ENCODE measurements around the gene LILRB5. TPM values are rescaled to one million over a fixed set of nuclear protein-coding genes. Genes with fewer than 3 reads are reported as not detected.

Gene LILRB5
- total RNA-seq, 1 experiment from 2014 or later, result not detected

DNA sequence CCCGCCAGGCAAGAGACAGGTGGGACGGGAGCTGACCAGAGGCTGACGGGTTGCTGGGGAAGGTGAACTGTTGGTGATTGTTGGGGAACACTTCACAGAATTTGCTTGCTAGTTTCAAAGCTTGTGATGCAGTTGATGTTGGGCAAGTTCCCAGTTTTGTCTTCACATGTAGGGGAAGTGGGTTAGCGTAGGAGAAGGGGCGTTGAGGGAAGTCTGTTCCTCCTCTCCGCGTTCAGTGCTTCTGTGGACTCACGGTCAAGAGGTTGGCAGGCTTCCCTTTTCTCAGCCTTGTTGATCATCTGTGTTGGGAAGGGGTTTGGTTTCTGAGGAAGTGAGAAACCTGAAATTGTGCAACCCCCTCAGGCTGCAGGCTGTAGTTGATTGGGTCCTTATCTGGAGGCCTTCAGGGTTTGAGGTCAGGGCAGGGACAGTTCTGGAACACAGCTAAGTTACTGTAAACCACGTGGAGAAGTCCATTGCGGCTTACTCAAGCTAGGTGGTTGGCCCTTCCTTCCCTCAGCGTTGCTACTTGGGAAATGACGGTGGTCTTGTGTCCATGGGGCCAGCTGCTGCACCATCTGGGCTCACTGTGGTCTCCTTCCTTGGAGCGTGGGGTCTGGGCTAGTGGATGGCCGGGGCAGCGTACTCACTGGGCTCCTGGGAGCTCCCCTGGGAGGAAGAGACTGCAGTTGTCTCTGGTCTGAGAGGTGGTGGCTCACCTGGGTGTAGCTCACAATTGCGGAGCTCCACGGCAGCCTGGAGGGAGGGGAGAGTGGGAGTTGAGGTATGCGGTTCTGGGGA, 48.9 kb downstream of the LILRB5 start:
- H3K79me2 ChIP-seq (ENCODE audit: insufficient read depth, low read length), result peaks cover 49% of the 10 kb centered on the region
- no TSS peak for BruUV-seq (replicated peaks)
- POLR2A ChIA-PET, result interaction anchor here (1.0 kb wide), 1 partner anchor 17 kb away, joined by 3 read pairs; the partner anchor contains the start of gene TSEN34

DNA sequence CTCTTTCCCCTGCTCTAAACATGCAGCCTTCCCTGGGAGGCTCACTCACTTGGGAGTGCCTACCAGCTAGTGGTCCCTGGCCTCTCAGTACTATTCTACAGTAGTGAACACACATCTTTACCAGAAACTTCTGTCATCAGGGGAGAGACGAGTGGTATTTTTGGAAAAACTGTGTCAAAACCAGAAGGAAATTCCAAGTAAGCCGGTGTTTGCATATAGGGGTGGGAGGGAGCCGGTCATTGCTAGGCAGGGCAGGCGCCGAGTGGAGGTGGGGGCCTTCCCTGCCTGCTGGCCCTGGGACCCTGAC, 49.4 kb downstream of the LILRB5 start:
- H3K4me3 ChIP-seq (replicated peaks in 1 of 2; ENCODE audit: low read depth in 1 of 2, low read length in 2 of 2), result no peak overlapping the region
- H3K9me2 ChIP-seq (ENCODE audit: insufficient read depth), result no peaks in the 10 kb centered on the region
- no peaks in the 10 kb centered on the region for H3K27me3 ChIP-seq (ENCODE audit: insufficient read depth, low read length)
- TF ChIP-seq, protein P1, sequence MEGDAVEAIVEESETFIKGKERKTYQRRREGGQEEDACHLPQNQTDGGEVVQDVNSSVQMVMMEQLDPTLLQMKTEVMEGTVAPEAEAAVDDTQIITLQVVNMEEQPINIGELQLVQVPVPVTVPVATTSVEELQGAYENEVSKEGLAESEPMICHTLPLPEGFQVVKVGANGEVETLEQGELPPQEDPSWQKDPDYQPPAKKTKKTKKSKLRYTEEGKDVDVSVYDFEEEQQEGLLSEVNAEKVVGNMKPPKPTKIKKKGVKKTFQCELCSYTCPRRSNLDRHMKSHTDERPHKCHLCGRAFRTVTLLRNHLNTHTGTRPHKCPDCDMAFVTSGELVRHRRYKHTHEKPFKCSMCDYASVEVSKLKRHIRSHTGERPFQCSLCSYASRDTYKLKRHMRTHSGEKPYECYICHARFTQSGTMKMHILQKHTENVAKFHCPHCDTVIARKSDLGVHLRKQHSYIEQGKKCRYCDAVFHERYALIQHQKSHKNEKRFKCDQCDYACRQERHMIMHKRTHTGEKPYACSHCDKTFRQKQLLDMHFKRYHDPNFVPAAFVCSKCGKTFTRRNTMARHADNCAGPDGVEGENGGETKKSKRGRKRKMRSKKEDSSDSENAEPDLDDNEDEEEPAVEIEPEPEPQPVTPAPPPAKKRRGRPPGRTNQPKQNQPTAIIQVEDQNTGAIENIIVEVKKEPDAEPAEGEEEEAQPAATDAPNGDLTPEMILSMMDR (IDR thresholded peaks at IDR 0.05 in 2 of 3, conservative IDR thresholded peaks at IDR 0.05 in 1 of 3; ENCODE audit: borderline replicate concordance in 1 of 3, insufficient read depth in 1 of 3, low read depth in 2 of 3, low read length in 2 of 3), result no peak
- TF ChIP-seq, protein P2, sequence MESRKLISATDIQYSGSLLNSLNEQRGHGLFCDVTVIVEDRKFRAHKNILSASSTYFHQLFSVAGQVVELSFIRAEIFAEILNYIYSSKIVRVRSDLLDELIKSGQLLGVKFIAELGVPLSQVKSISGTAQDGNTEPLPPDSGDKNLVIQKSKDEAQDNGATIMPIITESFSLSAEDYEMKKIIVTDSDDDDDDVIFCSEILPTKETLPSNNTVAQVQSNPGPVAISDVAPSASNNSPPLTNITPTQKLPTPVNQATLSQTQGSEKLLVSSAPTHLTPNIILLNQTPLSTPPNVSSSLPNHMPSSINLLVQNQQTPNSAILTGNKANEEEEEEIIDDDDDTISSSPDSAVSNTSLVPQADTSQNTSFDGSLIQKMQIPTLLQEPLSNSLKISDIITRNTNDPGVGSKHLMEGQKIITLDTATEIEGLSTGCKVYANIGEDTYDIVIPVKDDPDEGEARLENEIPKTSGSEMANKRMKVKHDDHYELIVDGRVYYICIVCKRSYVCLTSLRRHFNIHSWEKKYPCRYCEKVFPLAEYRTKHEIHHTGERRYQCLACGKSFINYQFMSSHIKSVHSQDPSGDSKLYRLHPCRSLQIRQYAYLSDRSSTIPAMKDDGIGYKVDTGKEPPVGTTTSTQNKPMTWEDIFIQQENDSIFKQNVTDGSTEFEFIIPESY (IDR thresholded peaks at IDR 0.05; ENCODE audit: extremely low read depth, insufficient replicate concordance, low read length), result no peak
- ChIA-PET RAD21 (ENCODE audit: low non-redundant PET in 1 of 2, low total read pairs in 2 of 2, uncharacterized antibody in 2 of 2, unreplicated experiment in 2 of 2) (no interaction called here), POLR2A (interaction anchor here (1.0 kb wide), 1 partner anchor 17 kb away, joined by 3 read pairs; the partner anchor contains the start of gene TSEN34), CTCF (no interaction called here)
- intact Hi-C loops (cut with micrococcal nuclease), result no loop called here
- H3K9me3 ChIP-seq (ENCODE audit: control insufficient read depth in 1 of 2, insufficient read depth in 1 of 2, low read depth in 1 of 2, low read length in 2 of 2), result no peaks in the 10 kb centered on the region
- no TSS peak for BruUV-seq (replicated peaks)
- peaks cover 43 to 56% of the 10 kb centered on the region in 2 experiments for H3K36me3 ChIP-seq (ENCODE audit: control insufficient read depth in 1 of 2, insufficient read depth in 2 of 2, low read length in 2 of 2)
- H2AFZ ChIP-seq (ENCODE audit: low read depth, low read length, poor library complexity, severe bottlenecking), result no peak overlapping the region
- H3K9ac ChIP-seq (ENCODE audit: low read length), result peak overlapping the region; percentile 1; the same call in 1 of the 2 replicates
- DNase-seq (ENCODE audit: low read depth, low spot score), result no peak
- peaks cover 13 to 52% of the 10 kb centered on the region in 2 experiments for H3K4me1 ChIP-seq (ENCODE audit: control insufficient read depth in 1 of 2, insufficient read depth in 2 of 2, low read length in 2 of 2)
- H3K27ac ChIP-seq (ENCODE audit: low read depth, low read length), result 0 out of 2 replicates have a peak overlapping the region, but pooled peaks have one; percentile 18
- H4K20me1 ChIP-seq (ENCODE audit: insufficient read depth), result peaks cover 61% of the 10 kb centered on the region; the same call in 1 of the 2 replicates
- no peak for ATAC-seq
- no peak overlapping the region for H3K4me2 ChIP-seq (ENCODE audit: low read length)
- H3K79me2 ChIP-seq (ENCODE audit: insufficient read depth, low read length), result peaks cover 54% of the 10 kb centered on the region

More for the DNA sequence above, 48.9 kb downstream of the LILRB5 start:
- TF ChIP-seq ZFX (IDR thresholded peaks at IDR 0.05), result no peak
- TF ChIP-seq SIN3A (IDR thresholded peaks at IDR 0.05; ENCODE audit: low read depth), result peak; percentile 59
- no peak for TF ChIP-seq EZH2phosphoT487 (IDR thresholded peaks at IDR 0.05; ENCODE audit: borderline replicate concordance)
- TF ChIP-seq POLR2A (IDR thresholded peaks at IDR 0.05; ENCODE audit: borderline replicate concordance, extremely low read depth, insufficient read depth, insufficient read length), result peak; percentile 17
- peak; percentile 30; the same call in 1 of the 2 replicates for TF ChIP-seq JUND (IDR thresholded peaks at IDR 0.05)
- TF ChIP-seq, protein P2 (IDR thresholded peaks at IDR 0.05; ENCODE audit: extremely low read depth, insufficient replicate concordance, low read length), result no peak
- CTCF ChIA-PET, result no interaction called here
- ATAC-seq, result peak; percentile 37
- Histone ChIP-seq H3K9me2 (ENCODE audit: insufficient read depth) (no peaks in the 10 kb centered on the region), H3K9me3 (ENCODE audit: control insufficient read depth in 1 of 2, insufficient read depth in 1 of 2, low read depth in 1 of 2, low read length in 2 of 2) (no peaks in the 10 kb centered on the region), H3K9ac (ENCODE audit: low read length) (peak overlapping the region; percentile 1; the same call in 1 of the 2 replicates), H3K36me3 (ENCODE audit: control insufficient read depth in 1 of 2, insufficient read depth in 2 of 2, low read length in 2 of 2) (peaks cover 37 to 50% of the 10 kb centered on the region in 2 experiments), H2AFZ (ENCODE audit: low read depth, low read length, poor library complexity, severe bottlenecking) (no peak overlapping the region), H3K27ac (ENCODE audit: low read depth, low read length) (peak overlapping the region; percentile 18; the same call in 1 of the 2 replicates), H3K27me3 (ENCODE audit: insufficient read depth, low read length) (no peaks in the 10 kb centered on the region), H4K20me1 (ENCODE audit: insufficient read depth) (peaks cover 55% of the 10 kb centered on the region; the same call in 1 of the 2 replicates), H3K4me3 (replicated peaks in 1 of 2; ENCODE audit: low read depth in 1 of 2, low read length in 2 of 2) (no peak overlapping the region), H3K4me1 (ENCODE audit: control insufficient read depth in 1 of 2, insufficient read depth in 2 of 2, low read length in 2 of 2) (peaks cover 9 to 47% of the 10 kb centered on the region in 2 experiments), H3K4me2 (ENCODE audit: low read length) (no peak overlapping the region)
- RAD21 ChIA-PET (ENCODE audit: low non-redundant PET in 1 of 2, low total read pairs in 2 of 2, uncharacterized antibody in 2 of 2, unreplicated experiment in 2 of 2), result no interaction called here
- intact Hi-C loops (cut with micrococcal nuclease), result no loop called here
- DNase-seq (ENCODE audit: low read depth, low spot score), result no peak

All from HCT116 (cell line).